ENCODE data around the gene SLC38A4.
A peak's percentile ranks its signal among the peaks of the same experiment; 100 is the strongest.
"Not testable (repeated sequence)": the region's sequence is repeated elsewhere in the genome, so short reads cannot be mapped to it uniquely, and the experiment has no call there.

Gene SLC38A4

GRCh38 chr12:46775796-46776195, 50.0 kb downstream of the SLC38A4 start:
- no peak for DNase-seq (ENCODE audit: low read depth)

DNA sequence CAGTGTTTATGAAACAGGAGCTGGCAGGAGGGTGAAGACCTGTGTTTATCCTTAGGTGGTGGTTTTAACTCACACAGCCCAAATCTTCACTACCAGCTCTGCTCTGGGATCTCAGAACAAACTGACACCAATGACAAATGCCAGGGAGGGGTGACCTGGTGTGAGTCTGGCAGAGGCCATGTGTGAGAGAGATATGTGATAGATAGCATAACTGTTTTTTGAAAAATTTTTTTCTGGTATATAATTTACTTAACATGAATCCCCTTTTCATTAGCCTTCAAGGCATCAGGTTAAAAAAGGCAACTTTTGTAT, 51.5 kb downstream of the SLC38A4 start:
- DNase-seq (ENCODE audit: low read depth), result no peak

DNA sequence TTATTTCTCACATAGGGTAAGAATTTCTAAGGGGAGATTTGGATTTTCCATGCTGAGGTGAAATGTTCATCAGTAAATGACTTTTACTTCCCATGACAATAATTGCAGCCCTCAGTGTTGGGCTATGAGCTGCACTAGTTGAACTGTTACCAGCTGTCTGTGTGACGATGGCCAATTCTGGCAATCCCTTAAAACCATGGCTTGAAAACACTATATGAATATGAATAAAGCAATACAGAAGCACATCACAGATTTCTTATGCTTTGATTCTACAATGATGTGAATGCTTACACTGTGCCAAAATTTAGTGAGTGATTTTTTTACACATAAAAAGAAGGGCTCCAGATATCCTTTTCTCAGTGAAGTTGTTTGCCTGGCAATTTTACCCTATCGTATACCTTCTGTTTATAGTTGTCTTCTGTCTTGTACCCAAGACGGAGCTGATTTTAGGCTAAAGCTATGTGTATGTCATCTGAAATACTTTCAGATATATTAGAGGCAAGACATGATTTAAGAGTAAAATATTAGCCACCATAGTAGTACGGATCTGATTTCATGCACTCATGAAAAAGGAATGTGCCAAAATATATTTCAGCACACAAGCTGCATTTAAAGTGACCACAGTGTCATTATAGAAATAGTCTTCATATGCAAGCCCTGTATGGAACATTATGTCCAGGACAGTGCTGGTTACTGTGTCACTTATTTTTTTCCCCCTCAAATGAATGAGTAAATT, 52.0 kb downstream of the SLC38A4 start:
- peak; percentile 55 for DNase-seq (ENCODE audit: low read depth)

GRCh38 chr12:46771268-46771827, 54.4 kb downstream of the SLC38A4 start:
- DNase-seq (ENCODE audit: low read depth), result peak; percentile 53

DNA sequence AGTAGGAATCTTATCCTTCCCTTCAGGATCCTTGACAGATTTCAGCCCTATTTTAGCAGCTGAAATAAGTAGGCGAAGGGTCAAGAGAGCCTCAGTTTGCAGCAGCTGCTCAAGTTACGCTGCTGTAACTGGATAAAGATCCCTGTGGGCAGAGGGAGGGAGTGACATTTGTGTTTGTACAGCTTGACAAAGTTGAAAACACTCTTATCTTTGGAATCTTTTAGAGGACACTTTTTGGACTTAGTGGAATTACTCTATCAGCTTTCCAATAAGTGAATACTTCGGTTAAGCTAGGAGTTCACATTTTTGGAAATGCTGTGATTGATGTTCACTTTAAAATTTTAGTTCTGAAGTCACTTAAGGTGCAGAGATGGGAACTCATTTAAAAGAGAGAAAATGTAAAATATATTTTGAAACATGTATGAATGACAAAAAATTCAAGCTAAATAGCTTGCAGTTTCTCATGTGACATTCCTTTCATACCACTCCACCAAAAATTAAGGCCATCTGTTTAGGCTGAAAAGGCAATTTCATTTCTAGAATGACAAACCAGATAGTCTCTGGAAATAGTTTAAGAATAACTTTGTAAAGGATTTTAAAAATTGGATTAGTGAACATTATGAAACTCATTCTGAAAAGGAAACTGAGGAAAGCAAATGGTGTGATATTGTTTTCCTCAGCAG, 55.2 kb downstream of the SLC38A4 start:
- DNase-seq (ENCODE audit: low read depth), result peak; percentile 77

DNA sequence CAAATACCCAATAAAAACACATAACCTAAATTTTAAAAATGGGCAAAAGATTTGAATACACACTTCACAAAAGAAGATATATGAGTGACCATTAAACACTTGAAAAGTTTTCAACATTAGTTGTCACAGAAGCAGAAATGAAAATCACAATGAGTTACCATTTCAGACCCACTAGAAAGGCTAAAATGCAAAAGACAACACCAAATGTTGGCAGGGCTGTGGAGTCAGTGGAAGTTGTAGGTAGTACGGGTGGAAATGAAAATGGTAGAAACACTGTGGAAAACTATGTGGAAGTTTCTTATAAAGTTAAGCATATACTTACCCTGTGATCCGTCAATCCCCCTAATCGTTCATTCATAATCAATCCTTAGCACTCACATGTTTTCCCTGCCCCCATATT, 61.8 kb downstream of the SLC38A4 start:
- DNase-seq (ENCODE audit: low read depth), result no peak

GRCh38 chr12:46763230-46763629, 62.6 kb downstream of the SLC38A4 start:
- no peak for DNase-seq (ENCODE audit: low read depth)

GRCh38 chr12:46754550-46754949, 71.2 kb downstream of the SLC38A4 start:
- no peak for DNase-seq (ENCODE audit: low read depth)

DNA sequence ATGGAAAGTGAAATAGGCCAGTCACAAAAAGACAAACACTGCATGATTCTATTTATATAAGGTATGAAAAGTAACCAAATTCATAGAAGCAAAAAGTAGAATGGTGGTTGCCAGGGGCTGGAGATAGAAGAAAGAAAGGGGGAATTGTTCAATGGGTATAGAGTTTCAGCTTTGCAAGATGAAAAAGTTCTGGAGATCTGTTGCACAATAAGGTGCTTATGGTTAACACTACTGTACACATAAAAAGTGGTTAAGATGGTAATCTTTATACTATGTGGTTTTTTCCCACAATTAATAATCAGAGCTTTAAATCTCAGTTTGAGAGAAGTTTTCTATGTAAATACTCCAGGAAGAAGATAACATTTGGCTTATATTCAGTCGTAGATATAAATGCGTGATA, 73.4 kb downstream of the SLC38A4 start:
- DNase-seq (ENCODE audit: low read depth), result peak; percentile 53

DNA sequence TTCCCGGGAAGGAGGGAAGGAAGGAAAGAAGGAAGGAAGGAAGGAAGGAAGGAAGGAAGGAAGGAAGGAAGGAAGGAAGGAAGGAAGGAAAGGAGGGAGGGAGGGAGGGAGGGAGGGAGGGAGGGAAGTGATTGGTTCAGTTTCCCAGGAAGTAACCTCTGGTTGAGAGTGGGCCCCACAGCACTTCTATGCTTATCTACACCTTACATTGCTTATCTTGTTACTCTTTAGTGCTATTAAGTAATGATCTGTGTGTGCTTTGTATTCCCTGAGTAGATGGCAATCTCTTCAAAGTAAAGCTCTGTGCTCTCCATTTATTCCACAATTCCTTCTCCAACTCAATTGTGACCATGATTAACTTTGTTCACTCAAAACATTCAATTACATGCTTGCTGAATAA, 74.6 kb downstream of the SLC38A4 start:
- no peak for DNase-seq (ENCODE audit: low read depth)

DNA sequence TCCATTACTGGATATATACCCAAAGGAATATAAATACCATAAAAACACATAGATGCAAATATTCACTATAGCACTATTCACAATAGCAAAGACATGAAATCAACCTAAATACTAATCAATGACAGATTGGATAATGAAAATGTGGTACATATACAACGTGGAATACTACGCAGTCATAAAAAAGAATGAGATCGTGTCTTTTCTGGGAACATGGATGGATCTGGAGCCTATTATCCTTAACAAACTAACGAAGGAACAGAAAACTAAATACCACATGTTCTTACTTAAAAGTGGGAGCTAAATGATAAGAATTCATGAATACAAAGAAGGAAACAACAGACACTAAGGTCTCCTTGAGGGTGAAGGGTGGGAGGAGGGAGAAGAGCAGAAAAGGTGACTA, 76.5 kb downstream of the SLC38A4 start:
- DNase-seq (ENCODE audit: low read depth), result no peak

DNA sequence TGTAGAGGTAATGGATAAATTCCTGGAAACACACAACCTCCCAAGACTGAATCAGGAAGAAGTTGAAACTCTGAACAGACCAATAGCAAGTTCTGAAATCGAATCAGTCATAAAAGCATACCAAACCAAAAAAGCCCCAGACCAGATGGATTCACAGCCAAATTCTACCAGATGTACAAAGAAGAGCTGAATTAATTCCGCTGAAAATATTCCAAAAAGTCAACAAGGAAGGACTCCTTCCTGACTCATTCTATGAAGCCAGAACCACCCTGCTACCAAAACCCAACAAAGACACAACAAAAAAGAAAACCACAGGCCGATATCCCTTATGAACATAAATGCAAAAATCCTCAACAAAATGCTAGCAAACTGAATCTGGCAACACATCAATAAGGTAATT, 81.5 kb downstream of the SLC38A4 start:
- DNase-seq (ENCODE audit: low read depth), result peak; percentile 1

GRCh38 chr12:46743456-46743855, 82.3 kb downstream of the SLC38A4 start:
- DNase-seq (ENCODE audit: low read depth), result peak; percentile 51

- DNase-seq (ENCODE audit: low read depth), result not testable (repeated sequence)
Observed at GRCh38 chr12:46742271-46742670, 83.5 kb downstream of the SLC38A4 start.

- DNase-seq (ENCODE audit: low read depth), result no peak
Observed at GRCh38 chr12:46725332-46725731, 100.5 kb downstream of the SLC38A4 start.

- DNase-seq (ENCODE audit: low read depth), result no peak
Observed at GRCh38 chr12:46723629-46724419, 102.0 kb downstream of the SLC38A4 start.

GRCh38 chr12:46722394-46723185, 103.2 kb downstream of the SLC38A4 start:
- peak; percentile 57 for DNase-seq (ENCODE audit: low read depth)

- no peak for DNase-seq (ENCODE audit: low read depth)
Observed at GRCh38 chr12:46718495-46718894, 107.3 kb downstream of the SLC38A4 start.

DNA sequence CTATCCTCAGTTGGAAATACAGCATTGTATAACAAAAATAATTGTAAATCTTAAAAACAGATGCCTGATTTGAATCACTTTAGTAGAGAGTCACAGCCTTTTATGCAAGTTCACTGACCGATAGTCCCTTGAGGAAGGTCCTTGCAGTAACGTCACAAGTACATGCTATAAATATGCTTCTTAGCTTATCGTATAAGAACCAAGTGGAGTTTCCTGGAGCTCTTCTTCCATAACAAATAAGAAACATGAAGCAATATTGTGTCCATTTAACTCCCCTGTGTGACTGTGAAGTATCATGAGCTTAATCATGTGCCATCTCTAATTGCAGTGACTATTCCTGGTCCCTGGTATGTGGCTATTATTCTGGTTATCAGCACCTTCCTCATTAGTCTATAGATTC, 107.9 kb downstream of the SLC38A4 start:
- DNase-seq (ENCODE audit: low read depth), result no peak

GRCh38 chr12:46717159-46717558, 108.6 kb downstream of the SLC38A4 start:
- DNase-seq (ENCODE audit: low read depth), result no peak

Measured in iris pigment epithelial cell (primary cell).